ENCODE measurements around the gene STXBP6.
"Not testable (repeated sequence)": the region's sequence is repeated elsewhere in the genome, so short reads cannot be mapped to it uniquely, and the experiment has no call there.

Gene STXBP6

DNA sequence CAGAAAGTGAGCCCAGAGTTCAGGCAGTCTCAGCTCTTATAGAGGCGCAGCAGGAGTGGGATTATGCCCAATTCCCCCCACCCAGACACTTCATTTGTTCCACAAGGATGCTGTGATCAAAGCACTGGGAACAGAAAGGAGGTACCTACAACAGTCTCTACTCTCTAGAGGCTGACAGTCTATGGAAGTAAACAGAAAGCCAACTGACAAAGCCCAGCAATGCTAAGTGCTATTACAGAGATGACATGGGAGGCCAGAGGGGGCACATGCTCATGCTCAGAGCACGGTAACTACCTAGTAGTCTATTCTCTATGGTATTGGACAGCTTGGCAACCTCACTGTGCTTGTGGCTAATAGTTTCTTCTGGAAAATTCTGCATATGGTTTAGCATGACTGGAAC lies 85.9 kb downstream of the STXBP6 start:
- TF ChIP-seq, protein P1, sequence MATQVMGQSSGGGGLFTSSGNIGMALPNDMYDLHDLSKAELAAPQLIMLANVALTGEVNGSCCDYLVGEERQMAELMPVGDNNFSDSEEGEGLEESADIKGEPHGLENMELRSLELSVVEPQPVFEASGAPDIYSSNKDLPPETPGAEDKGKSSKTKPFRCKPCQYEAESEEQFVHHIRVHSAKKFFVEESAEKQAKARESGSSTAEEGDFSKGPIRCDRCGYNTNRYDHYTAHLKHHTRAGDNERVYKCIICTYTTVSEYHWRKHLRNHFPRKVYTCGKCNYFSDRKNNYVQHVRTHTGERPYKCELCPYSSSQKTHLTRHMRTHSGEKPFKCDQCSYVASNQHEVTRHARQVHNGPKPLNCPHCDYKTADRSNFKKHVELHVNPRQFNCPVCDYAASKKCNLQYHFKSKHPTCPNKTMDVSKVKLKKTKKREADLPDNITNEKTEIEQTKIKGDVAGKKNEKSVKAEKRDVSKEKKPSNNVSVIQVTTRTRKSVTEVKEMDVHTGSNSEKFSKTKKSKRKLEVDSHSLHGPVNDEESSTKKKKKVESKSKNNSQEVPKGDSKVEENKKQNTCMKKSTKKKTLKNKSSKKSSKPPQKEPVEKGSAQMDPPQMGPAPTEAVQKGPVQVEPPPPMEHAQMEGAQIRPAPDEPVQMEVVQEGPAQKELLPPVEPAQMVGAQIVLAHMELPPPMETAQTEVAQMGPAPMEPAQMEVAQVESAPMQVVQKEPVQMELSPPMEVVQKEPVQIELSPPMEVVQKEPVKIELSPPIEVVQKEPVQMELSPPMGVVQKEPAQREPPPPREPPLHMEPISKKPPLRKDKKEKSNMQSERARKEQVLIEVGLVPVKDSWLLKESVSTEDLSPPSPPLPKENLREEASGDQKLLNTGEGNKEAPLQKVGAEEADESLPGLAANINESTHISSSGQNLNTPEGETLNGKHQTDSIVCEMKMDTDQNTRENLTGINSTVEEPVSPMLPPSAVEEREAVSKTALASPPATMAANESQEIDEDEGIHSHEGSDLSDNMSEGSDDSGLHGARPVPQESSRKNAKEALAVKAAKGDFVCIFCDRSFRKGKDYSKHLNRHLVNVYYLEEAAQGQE (IDR thresholded peaks at IDR 0.05; ENCODE audit: insufficient replicate concordance, low read depth): no peak
- TF ChIP-seq, protein P2, sequence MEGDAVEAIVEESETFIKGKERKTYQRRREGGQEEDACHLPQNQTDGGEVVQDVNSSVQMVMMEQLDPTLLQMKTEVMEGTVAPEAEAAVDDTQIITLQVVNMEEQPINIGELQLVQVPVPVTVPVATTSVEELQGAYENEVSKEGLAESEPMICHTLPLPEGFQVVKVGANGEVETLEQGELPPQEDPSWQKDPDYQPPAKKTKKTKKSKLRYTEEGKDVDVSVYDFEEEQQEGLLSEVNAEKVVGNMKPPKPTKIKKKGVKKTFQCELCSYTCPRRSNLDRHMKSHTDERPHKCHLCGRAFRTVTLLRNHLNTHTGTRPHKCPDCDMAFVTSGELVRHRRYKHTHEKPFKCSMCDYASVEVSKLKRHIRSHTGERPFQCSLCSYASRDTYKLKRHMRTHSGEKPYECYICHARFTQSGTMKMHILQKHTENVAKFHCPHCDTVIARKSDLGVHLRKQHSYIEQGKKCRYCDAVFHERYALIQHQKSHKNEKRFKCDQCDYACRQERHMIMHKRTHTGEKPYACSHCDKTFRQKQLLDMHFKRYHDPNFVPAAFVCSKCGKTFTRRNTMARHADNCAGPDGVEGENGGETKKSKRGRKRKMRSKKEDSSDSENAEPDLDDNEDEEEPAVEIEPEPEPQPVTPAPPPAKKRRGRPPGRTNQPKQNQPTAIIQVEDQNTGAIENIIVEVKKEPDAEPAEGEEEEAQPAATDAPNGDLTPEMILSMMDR (IDR thresholded peaks at IDR 0.05; ENCODE audit: insufficient read depth, low read length): no peak
- TF ChIP-seq SPI1 (IDR thresholded peaks at IDR 0.05; ENCODE audit: borderline replicate concordance, low read depth) (no peak), GABPA (IDR thresholded peaks at IDR 0.05; ENCODE audit: low read depth) (no peak), POLR2AphosphoS5 (IDR thresholded peaks at IDR 0.05; ENCODE audit: low read depth) (no peak)
- Histone ChIP-seq H3K27me3 (ENCODE audit: insufficient read depth, poor library complexity, severe bottlenecking) (peaks cover 3% of the 10 kb centered on the region), H3K4me3 (replicated peaks; ENCODE audit: insufficient read depth, low read length) (no peak overlapping the region), H3K27ac (replicated peaks) (no peak overlapping the region)
- DNase-seq (ENCODE audit: low read depth in 1 of 2, low spot score in 1 of 2): no peak

- not testable (repeated sequence) for H3K27ac ChIP-seq (replicated peaks); DNase-seq (ENCODE audit: low read depth in 1 of 2, low spot score in 1 of 2); H3K4me3 ChIP-seq (replicated peaks; ENCODE audit: insufficient read depth, low read length); H3K27me3 ChIP-seq (ENCODE audit: insufficient read depth, poor library complexity, severe bottlenecking)
Observed at GRCh38 chr14:24962118-24962517, 87.8 kb downstream of the STXBP6 start.

- no peak overlapping the region for H3K27ac ChIP-seq (replicated peaks)
- H3K4me3 ChIP-seq (replicated peaks; ENCODE audit: insufficient read depth, low read length): no peak overlapping the region
- TF ChIP-seq POLR2AphosphoS5 (IDR thresholded peaks at IDR 0.05; ENCODE audit: low read depth) (no peak), SPI1 (IDR thresholded peaks at IDR 0.05; ENCODE audit: borderline replicate concordance, low read depth) (no peak), GABPA (IDR thresholded peaks at IDR 0.05; ENCODE audit: low read depth) (no peak)
- TF ChIP-seq, protein P2 (IDR thresholded peaks at IDR 0.05; ENCODE audit: insufficient read depth, low read length): no peak
- TF ChIP-seq, protein P1 (IDR thresholded peaks at IDR 0.05; ENCODE audit: insufficient replicate concordance, low read depth): no peak
- DNase-seq (ENCODE audit: low read depth in 1 of 2, low spot score in 1 of 2): no peak
- no peaks in the 10 kb centered on the region for H3K27me3 ChIP-seq (ENCODE audit: insufficient read depth, poor library complexity, severe bottlenecking)
Observed at GRCh38 chr14:24960816-24961215, 89.1 kb downstream of the STXBP6 start.

- no peak for TF ChIP-seq POLR2AphosphoS5 (IDR thresholded peaks at IDR 0.05; ENCODE audit: low read depth)
- TF ChIP-seq, protein P1 (IDR thresholded peaks at IDR 0.05; ENCODE audit: insufficient replicate concordance, low read depth): no peak
- TF ChIP-seq, protein P2 (IDR thresholded peaks at IDR 0.05; ENCODE audit: insufficient read depth, low read length): no peak
- TF ChIP-seq GABPA (IDR thresholded peaks at IDR 0.05; ENCODE audit: low read depth): no peak
- no peak for TF ChIP-seq SPI1 (IDR thresholded peaks at IDR 0.05; ENCODE audit: borderline replicate concordance, low read depth)
Observed at GRCh38 chr14:24959791-24960331, 90.1 kb downstream of the STXBP6 start.

More at GRCh38 chr14:24959791-24960331, 90.1 kb downstream of the STXBP6 start:
- no peak for DNase-seq (ENCODE audit: low read depth in 1 of 2, low spot score in 1 of 2)
- no peak overlapping the region for H3K4me3 ChIP-seq (replicated peaks; ENCODE audit: insufficient read depth, low read length)
- H3K27me3 ChIP-seq (ENCODE audit: insufficient read depth, poor library complexity, severe bottlenecking): no peaks in the 10 kb centered on the region
- no peak overlapping the region for H3K27ac ChIP-seq (replicated peaks)
